ENCODE results near the gene ZNF124.
"Not testable (repeated sequence)": the region's sequence is repeated elsewhere in the genome, so short reads cannot be mapped to it uniquely, and the experiment has no call there.

- not testable (repeated sequence) for TF ChIP-seq EZH2phosphoT487 (IDR thresholded peaks at IDR 0.05; ENCODE audit: borderline replicate concordance, low read length); EZH2 (IDR thresholded peaks at IDR 0.05; ENCODE audit: low read length, unreplicated experiment); CTCF (conservative IDR thresholded peaks at IDR 0.05; ENCODE audit: low read depth, low read length)
These were observed 44.1 kb downstream of the ZNF124 start for GRCh38 chr1:247127519-247128282.

Data from PC-3 (cell line).